Hepatocyte (in vitro differentiated cells): ENCODE measurements around the gene MAPK6. TPM values are rescaled to one million over a fixed set of nuclear protein-coding genes. Genes with fewer than 3 reads are reported as not detected.

ENCODE experiments used
- DNase-seq: peaks from one replicate; pipeline ENCODE4 v3.0.0-alpha.2; 2016; ENCODE audit warnings: low spot score
- H2AFZ ChIP-seq: fragments of 200-600 bp; sonication (generic); 2 replicates; pipeline ENCODE4 v1.6.0; 2016; ENCODE audit warnings: antibody characterized with exemption, mild to moderate bottlenecking
- H3K27ac ChIP-seq: fragments of 200-600 bp; sonication (generic); 2 replicates; pipeline ENCODE4 v1.5.1; 2016; ENCODE audit warnings: mild to moderate bottlenecking
- H3K27me3 ChIP-seq: fragments of 200-600 bp; sonication (generic); 2 replicates; pipeline ENCODE4 v1.6.1; 2016
- H3K36me3 ChIP-seq: fragments of 200-600 bp; sonication (generic); replicated peaks from 2 replicates; pipeline ENCODE4 v1.5.1; 2016; ENCODE audit warnings: low read depth; ENCODE audit not compliant: insufficient read depth
- H3K4me1 ChIP-seq: fragments of 200-600 bp; sonication (generic); 2 replicates; pipeline ENCODE4 v1.5.1; 2016; ENCODE audit warnings: mild to moderate bottlenecking, moderate library complexity; ENCODE audit not compliant: insufficient read depth
- H3K4me2 ChIP-seq: fragments of 200-600 bp; sonication (generic); 2 replicates; pipeline ENCODE4 v1.6.0; 2016
- H3K4me3 ChIP-seq: fragments of 200-600 bp; sonication (generic); 2 replicates; pipeline ENCODE4 v1.5.1; 2016; ENCODE audit warnings: mild to moderate bottlenecking
- H3K79me2 ChIP-seq: fragments of 200-600 bp; sonication (generic); 2 replicates; pipeline ENCODE4 v1.6.0; 2017; ENCODE audit warnings: mild to moderate bottlenecking
- H3K9me2 ChIP-seq: fragments of 200-600 bp; sonication (generic); replicated peaks from 2 replicates; pipeline ENCODE4 v1.6.0; 2017; ENCODE audit warnings: mild to moderate bottlenecking; ENCODE audit not compliant: insufficient read depth
- H3K9me3 ChIP-seq: fragments of 200-600 bp; sonication (generic); 2 replicates; pipeline ENCODE4 v1.5.1; 2016; ENCODE audit warnings: low read depth, mild to moderate bottlenecking
- H4K20me1 ChIP-seq: fragments of 200-600 bp; sonication (generic); 2 replicates; pipeline ENCODE4 v1.6.0; 2016; ENCODE audit warnings: mild to moderate bottlenecking; ENCODE audit not compliant: insufficient read depth, poor library complexity, severe bottlenecking
- CTCF ChIP-seq: fragments of 200-600 bp; sonication (generic); IDR thresholded peaks from 2 replicates; pipeline ENCODE4 v1.5.1; 2016; ENCODE audit warnings: antibody characterized with exemption, mild to moderate bottlenecking; ENCODE audit not compliant: poor library complexity
- EZH2 ChIP-seq: fragments of 200-600 bp; sonication (generic); IDR thresholded peaks from 2 replicates; pipeline ENCODE4 v1.6.1; 2016; ENCODE audit warnings: antibody characterized with exemption, mild to moderate bottlenecking, borderline replicate concordance
- EZH2phosphoT487 ChIP-seq: fragments of 200-600 bp; sonication (generic); IDR thresholded peaks from one replicate; pipeline ENCODE4 v1.6.1; 2018; ENCODE audit warnings: antibody characterized with exemption, mild to moderate bottlenecking, low read depth, moderate library complexity; ENCODE audit not compliant: unreplicated experiment, severe bottlenecking
- WGBS: methylation state at CpG from one replicate; pipeline ENCODE4 v1.1.6; 2016; ENCODE audit warnings: low lambda C conversion rate; ENCODE audit errors: missing lambda C conversion rate; 5-methylcytosine and 5-hydroxymethylcytosine counted together
- polyA plus RNA-seq: library from polyadenylated mRNA; unstranded; fragments of >200 nt; fragmentation: Nextera tagmentation; extraction: Ambion mirVana; gene quantifications from 2 replicates; pipeline ENCODE4 v1.2.1, GENCODE V29; 2016
- total RNA-seq: library from RNA; depleted of rRNA; stranded (reverse); fragments of >200 nt; gene quantifications from 2 replicates; pipeline ENCODE4 v1.2.3, GENCODE V29; 2014

The MAPK6 gene
- total and polyA plus RNA-seq, 2 experiments from 2014 or later = 37.8 to 123 TPM

GRCh38 chr15:52010633-52011595, 8.1 kb upstream of the MAPK6 start:
- no peak overlapping the region for H3K4me3 ChIP-seq
- H3K4me2 ChIP-seq = no peak overlapping the region
- H4K20me1 ChIP-seq = no peaks in the 10 kb centered on the region
- no peak for DNase-seq
- H3K9me2 ChIP-seq = no peaks in the 10 kb centered on the region
- H3K27me3 ChIP-seq = no peaks in the 10 kb centered on the region
- H3K36me3 ChIP-seq = no peaks in the 10 kb centered on the region
- no peaks in the 10 kb centered on the region for H3K4me1 ChIP-seq
- H3K79me2 ChIP-seq = no peaks in the 10 kb centered on the region
- no peak overlapping the region for H3K27ac ChIP-seq
- no peak overlapping the region for H2AFZ ChIP-seq
- TF ChIP-seq EZH2 (no peak), EZH2phosphoT487 (no peak), CTCF (no peak)
- 88% methylated on average over 14 of the region's 14 CpGs for WGBS
- no peaks in the 10 kb centered on the region for H3K9me3 ChIP-seq

DNA sequence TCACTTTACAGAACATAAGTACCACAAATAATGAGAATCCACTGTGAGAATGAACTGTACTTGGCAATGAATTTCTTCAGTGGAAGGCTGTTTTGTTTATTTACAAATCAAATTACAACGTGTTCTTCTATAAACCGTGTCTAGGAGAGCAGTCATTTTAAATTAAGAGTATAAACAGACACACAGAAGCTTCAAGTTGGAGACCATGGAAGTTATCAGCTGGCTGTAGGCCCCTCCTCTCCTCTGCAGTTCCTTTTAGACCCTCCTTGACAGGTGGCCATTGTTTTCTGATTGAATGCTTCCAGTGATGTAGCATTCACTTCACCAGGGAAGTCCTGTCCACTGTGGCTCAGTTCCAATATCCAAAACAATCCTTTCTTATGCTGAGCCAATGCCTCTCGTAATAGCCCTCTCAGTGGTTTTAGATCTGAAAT, 7.3 kb upstream of the MAPK6 start:
- DNase-seq = no peak
- no peaks in the 10 kb centered on the region for H3K79me2 ChIP-seq
- no peaks in the 10 kb centered on the region for H4K20me1 ChIP-seq
- H3K27me3 ChIP-seq = no peaks in the 10 kb centered on the region
- H2AFZ ChIP-seq = no peak overlapping the region
- no peaks in the 10 kb centered on the region for H3K36me3 ChIP-seq
- no peaks in the 10 kb centered on the region for H3K9me2 ChIP-seq
- no peaks in the 10 kb centered on the region for H3K4me1 ChIP-seq
- H3K27ac ChIP-seq = no peak overlapping the region
- H3K9me3 ChIP-seq = no peaks in the 10 kb centered on the region
- 71% methylated on average over 3 of the region's 3 CpGs for WGBS
- H3K4me2 ChIP-seq = no peak overlapping the region
- no peak for TF ChIP-seq EZH2phosphoT487
- no peak for TF ChIP-seq CTCF
- TF ChIP-seq EZH2 = no peak
- H3K4me3 ChIP-seq = no peak overlapping the region

GRCh38 chr15:52012210-52012609, 6.8 kb upstream of the MAPK6 start:
- no peak overlapping the region for H2AFZ ChIP-seq
- TF ChIP-seq EZH2 (no peak), CTCF (no peak), EZH2phosphoT487 (no peak)
- H4K20me1 ChIP-seq = no peaks in the 10 kb centered on the region
- no peaks in the 10 kb centered on the region for H3K9me3 ChIP-seq
- no peak for DNase-seq
- WGBS = 75% methylated on average over 2 of the region's 2 CpGs
- H3K4me1 ChIP-seq = no peaks in the 10 kb centered on the region
- H3K36me3 ChIP-seq = no peaks in the 10 kb centered on the region
- H3K79me2 ChIP-seq = no peaks in the 10 kb centered on the region
- H3K9me2 ChIP-seq = no peaks in the 10 kb centered on the region
- H3K27me3 ChIP-seq = no peaks in the 10 kb centered on the region
- no peak overlapping the region for H3K4me3 ChIP-seq
- no peak overlapping the region for H3K4me2 ChIP-seq
- no peak overlapping the region for H3K27ac ChIP-seq
